Measurements from ENCODE around the gene GPATCH8.

Gene GPATCH8

DNA sequence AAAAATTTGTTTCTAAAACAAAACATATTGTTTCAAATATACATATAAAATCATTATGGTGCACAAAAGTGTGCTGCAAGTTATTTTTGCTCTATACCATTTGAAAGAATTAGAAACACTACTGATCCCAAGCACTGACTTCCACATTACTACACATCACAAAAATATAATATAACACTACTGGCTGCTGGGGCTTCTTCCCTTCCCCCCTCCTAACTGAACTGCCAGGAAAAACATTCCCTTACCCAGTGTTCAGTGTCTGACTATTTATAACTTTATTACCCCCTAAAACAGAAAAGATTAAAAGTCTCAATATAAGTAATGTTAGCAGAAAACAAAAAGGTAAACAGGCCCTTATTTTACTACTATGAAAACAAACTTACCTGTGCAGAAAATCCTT lies 36.9 kb downstream of the GPATCH8 start:
- ATAC-seq = no peak
- TF ChIP-seq ZNF565 (CRISPR knock-in tag; conservative IDR thresholded peaks at IDR 0.05; ENCODE audit: low read depth) = no peak
- TF ChIP-seq CSRNP3 (CRISPR knock-in tag; IDR thresholded peaks at IDR 0.05) = no peak
- TF ChIP-seq CSDC2 (CRISPR knock-in tag; IDR thresholded peaks at IDR 0.05) = no peak
- TF ChIP-seq ESRRG (CRISPR knock-in tag; IDR thresholded peaks at IDR 0.05) = no peak
- no peak for TF ChIP-seq RARB (CRISPR knock-in tag; IDR thresholded peaks at IDR 0.05)
- TF ChIP-seq, protein P1, sequence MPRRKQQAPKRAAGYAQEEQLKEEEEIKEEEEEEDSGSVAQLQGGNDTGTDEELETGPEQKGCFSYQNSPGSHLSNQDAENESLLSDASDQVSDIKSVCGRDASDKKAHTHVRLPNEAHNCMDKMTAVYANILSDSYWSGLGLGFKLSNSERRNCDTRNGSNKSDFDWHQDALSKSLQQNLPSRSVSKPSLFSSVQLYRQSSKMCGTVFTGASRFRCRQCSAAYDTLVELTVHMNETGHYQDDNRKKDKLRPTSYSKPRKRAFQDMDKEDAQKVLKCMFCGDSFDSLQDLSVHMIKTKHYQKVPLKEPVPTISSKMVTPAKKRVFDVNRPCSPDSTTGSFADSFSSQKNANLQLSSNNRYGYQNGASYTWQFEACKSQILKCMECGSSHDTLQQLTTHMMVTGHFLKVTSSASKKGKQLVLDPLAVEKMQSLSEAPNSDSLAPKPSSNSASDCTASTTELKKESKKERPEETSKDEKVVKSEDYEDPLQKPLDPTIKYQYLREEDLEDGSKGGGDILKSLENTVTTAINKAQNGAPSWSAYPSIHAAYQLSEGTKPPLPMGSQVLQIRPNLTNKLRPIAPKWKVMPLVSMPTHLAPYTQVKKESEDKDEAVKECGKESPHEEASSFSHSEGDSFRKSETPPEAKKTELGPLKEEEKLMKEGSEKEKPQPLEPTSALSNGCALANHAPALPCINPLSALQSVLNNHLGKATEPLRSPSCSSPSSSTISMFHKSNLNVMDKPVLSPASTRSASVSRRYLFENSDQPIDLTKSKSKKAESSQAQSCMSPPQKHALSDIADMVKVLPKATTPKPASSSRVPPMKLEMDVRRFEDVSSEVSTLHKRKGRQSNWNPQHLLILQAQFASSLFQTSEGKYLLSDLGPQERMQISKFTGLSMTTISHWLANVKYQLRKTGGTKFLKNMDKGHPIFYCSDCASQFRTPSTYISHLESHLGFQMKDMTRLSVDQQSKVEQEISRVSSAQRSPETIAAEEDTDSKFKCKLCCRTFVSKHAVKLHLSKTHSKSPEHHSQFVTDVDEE (CRISPR knock-in tag; IDR thresholded peaks at IDR 0.05) = no peak
- no peak for TF ChIP-seq TCF4 (CRISPR knock-in tag; IDR thresholded peaks at IDR 0.05; ENCODE audit: borderline replicate concordance)
- no peak for TF ChIP-seq ZNF8 (CRISPR knock-in tag; IDR thresholded peaks at IDR 0.05)
- TF ChIP-seq TOX (CRISPR knock-in tag; IDR thresholded peaks at IDR 0.05; ENCODE audit: borderline replicate concordance) = no peak
- TF ChIP-seq SNAI2 (CRISPR knock-in tag; IDR thresholded peaks at IDR 0.05) = no peak
- no peak for TF ChIP-seq ZFP3 (CRISPR knock-in tag; IDR thresholded peaks at IDR 0.05)
- no peak for TF ChIP-seq ISL1 (CRISPR knock-in tag; IDR thresholded peaks at IDR 0.05)
- no peak for TF ChIP-seq POU6F1 (CRISPR knock-in tag; IDR thresholded peaks at IDR 0.05; ENCODE audit: borderline replicate concordance, low read depth)
- TF ChIP-seq CREB5 (CRISPR knock-in tag; IDR thresholded peaks at IDR 0.05; ENCODE audit: low read depth) = no peak

GRCh38 chr17:44465897-44466296 lies 37.3 kb downstream of the GPATCH8 start:
- TF ChIP-seq ZC3H10 (CRISPR knock-in tag; IDR thresholded peaks at IDR 0.05) (no peak), TCF4 (CRISPR knock-in tag; IDR thresholded peaks at IDR 0.05; ENCODE audit: borderline replicate concordance) (no peak), ZFP3 (CRISPR knock-in tag; IDR thresholded peaks at IDR 0.05) (no peak), CSRNP3 (CRISPR knock-in tag; IDR thresholded peaks at IDR 0.05) (no peak), GLIS3 (CRISPR knock-in tag; IDR thresholded peaks at IDR 0.05) (no peak), POU6F1 (CRISPR knock-in tag; IDR thresholded peaks at IDR 0.05; ENCODE audit: borderline replicate concordance, low read depth) (no peak), ZFP30 (CRISPR knock-in tag; IDR thresholded peaks at IDR 0.05) (no peak), OSR1 (CRISPR knock-in tag; IDR thresholded peaks at IDR 0.05) (no peak), ZNF565 (CRISPR knock-in tag; conservative IDR thresholded peaks at IDR 0.05; ENCODE audit: low read depth) (no peak), RARB (CRISPR knock-in tag; IDR thresholded peaks at IDR 0.05) (no peak), ISL1 (CRISPR knock-in tag; IDR thresholded peaks at IDR 0.05) (no peak), ESRRG (CRISPR knock-in tag; IDR thresholded peaks at IDR 0.05) (no peak), SNAI2 (CRISPR knock-in tag; IDR thresholded peaks at IDR 0.05) (no peak), CSDC2 (CRISPR knock-in tag; IDR thresholded peaks at IDR 0.05) (no peak), TOX (CRISPR knock-in tag; IDR thresholded peaks at IDR 0.05; ENCODE audit: borderline replicate concordance) (no peak), ZNF70 (CRISPR knock-in tag; IDR thresholded peaks at IDR 0.05) (no peak), ZNF8 (CRISPR knock-in tag; IDR thresholded peaks at IDR 0.05) (no peak)
- TF ChIP-seq, protein P1 (CRISPR knock-in tag; IDR thresholded peaks at IDR 0.05) = no peak
- TF ChIP-seq, protein P2, sequence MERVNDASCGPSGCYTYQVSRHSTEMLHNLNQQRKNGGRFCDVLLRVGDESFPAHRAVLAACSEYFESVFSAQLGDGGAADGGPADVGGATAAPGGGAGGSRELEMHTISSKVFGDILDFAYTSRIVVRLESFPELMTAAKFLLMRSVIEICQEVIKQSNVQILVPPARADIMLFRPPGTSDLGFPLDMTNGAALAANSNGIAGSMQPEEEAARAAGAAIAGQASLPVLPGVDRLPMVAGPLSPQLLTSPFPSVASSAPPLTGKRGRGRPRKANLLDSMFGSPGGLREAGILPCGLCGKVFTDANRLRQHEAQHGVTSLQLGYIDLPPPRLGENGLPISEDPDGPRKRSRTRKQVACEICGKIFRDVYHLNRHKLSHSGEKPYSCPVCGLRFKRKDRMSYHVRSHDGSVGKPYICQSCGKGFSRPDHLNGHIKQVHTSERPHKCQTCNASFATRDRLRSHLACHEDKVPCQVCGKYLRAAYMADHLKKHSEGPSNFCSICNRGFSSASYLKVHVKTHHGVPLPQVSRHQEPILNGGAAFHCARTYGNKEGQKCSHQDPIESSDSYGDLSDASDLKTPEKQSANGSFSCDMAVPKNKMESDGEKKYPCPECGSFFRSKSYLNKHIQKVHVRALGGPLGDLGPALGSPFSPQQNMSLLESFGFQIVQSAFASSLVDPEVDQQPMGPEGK (CRISPR knock-in tag; IDR thresholded peaks at IDR 0.05; ENCODE audit: borderline replicate concordance) = no peak

More at GRCh38 chr17:44465897-44466296, 37.3 kb downstream of the GPATCH8 start:
- no peak for ATAC-seq

Measured in SK-N-SH treated with all-trans-retinoic acid at 6 μM for 48 hours (cell line).